Activated CD4-positive, alpha-beta T cell treated with anti-CD3 and anti-CD28 coated beads, Interleukin-2, amount 50 U/mL, for 24 hours (primary cell): Measurements from ENCODE around the gene CNDP2.
"Not testable (repeated sequence)": the region's sequence is repeated elsewhere in the genome, so short reads cannot be mapped to it uniquely, and the experiment has no call there.

ENCODE experiments used
- DNase-seq, 2 donors: peaks; one replicate each; pipeline ENCODE4 v3.0.0-alpha.2; 2020; ENCODE audit warnings: low read depth in 1 of 2, low spot score in 1 of 2

The CNDP2 gene

GRCh38 chr18:74534150-74534969 lies 38.2 kb downstream of the CNDP2 start, which contains the start of gene CNDP1:
CNDP1 (plus strand) TSS chr18:74534500; CDS start chr18:74534668, 168 bp downstream.
- DNase-seq: no peak

- no peak for DNase-seq
Measured at GRCh38 chr18:74534981-74535649, 39.0 kb downstream of the CNDP2 start.

GRCh38 chr18:74539289-74539688 lies 43.1 kb downstream of the CNDP2 start:
- no peak for DNase-seq

GRCh38 chr18:74540652-74541421 lies 44.7 kb downstream of the CNDP2 start:
- no peak for DNase-seq

GRCh38 chr18:74541703-74542555 lies 45.8 kb downstream of the CNDP2 start:
- DNase-seq: no peak

GRCh38 chr18:74544898-74545297 lies 48.7 kb downstream of the CNDP2 start:
- DNase-seq: no peak

GRCh38 chr18:74546007-74546406 lies 49.8 kb downstream of the CNDP2 start:
- DNase-seq: no peak

- DNase-seq: no peak
Measured at GRCh38 chr18:74546751-74547530, 50.8 kb downstream of the CNDP2 start.

- no peak for DNase-seq
Measured at GRCh38 chr18:74547860-74548259, 51.7 kb downstream of the CNDP2 start.

GRCh38 chr18:74549591-74550104 lies 53.5 kb downstream of the CNDP2 start:
- DNase-seq: no peak

- no peak for DNase-seq
Measured at GRCh38 chr18:74550886-74551285, 54.7 kb downstream of the CNDP2 start.

- no peak for DNase-seq
Measured at GRCh38 chr18:74551452-74551851, 55.3 kb downstream of the CNDP2 start.

- peak; percentile 53 to 71 for DNase-seq
Measured at GRCh38 chr18:74551936-74552555, 55.9 kb downstream of the CNDP2 start.

- no peak for DNase-seq
Measured at GRCh38 chr18:74556126-74556525, 60.0 kb downstream of the CNDP2 start.

- no peak for DNase-seq
Measured at GRCh38 chr18:74558096-74558495, 61.9 kb downstream of the CNDP2 start.

GRCh38 chr18:74562131-74562730 lies 66.1 kb downstream of the CNDP2 start:
- DNase-seq: no peak

- DNase-seq: no peak
Measured at GRCh38 chr18:74562775-74563174, 66.6 kb downstream of the CNDP2 start.

GRCh38 chr18:74563999-74564398 lies 67.8 kb downstream of the CNDP2 start:
- DNase-seq: no peak

GRCh38 chr18:74565164-74565563 lies 69.0 kb downstream of the CNDP2 start:
- DNase-seq: not testable (repeated sequence)
